Loucy (cell line): ENCODE results near the gene NDUFB10.
"Not testable (repeated sequence)": the region's sequence is repeated elsewhere in the genome, so short reads cannot be mapped to it uniquely, and the experiment has no call there.

ENCODE experiments used
- H2AFZ ChIP-seq: fragments of 200-600 bp; sonication (generic); 2 replicates; pipeline ENCODE4 v1.6.0; 2016; ENCODE audit warnings: antibody characterized with exemption, mild to moderate bottlenecking, low read length, moderate library complexity
- H3F3A ChIP-seq: fragments of 200-600 bp; 2 replicates; pipeline ENCODE4 v1.6.0; 2016; ENCODE audit warnings: antibody characterized with exemption, low read depth, mild to moderate bottlenecking
- H3K27me3 ChIP-seq: fragments of 200-600 bp; sonication (generic); 2 replicates; pipeline ENCODE4 v1.6.1; 2014; ENCODE audit warnings: low read length, mild to moderate bottlenecking; ENCODE audit not compliant: insufficient read depth, poor library complexity, severe bottlenecking
- H3K36me3 ChIP-seq: fragments of 200-600 bp; sonication (generic); 2 replicates; pipeline ENCODE4 v1.6.1; 2016; ENCODE audit warnings: low read length; ENCODE audit not compliant: insufficient read depth
- H3K4me1 ChIP-seq: fragments of 200-600 bp; sonication (generic); 2 replicates; pipeline ENCODE4 v1.5.1; 2014; ENCODE audit warnings: low read length, mild to moderate bottlenecking; ENCODE audit not compliant: insufficient read depth, poor library complexity, severe bottlenecking
- H3K4me2 ChIP-seq: fragments of 200-600 bp; sonication (generic); 2 replicates; pipeline ENCODE4 v1.6.0; 2014; ENCODE audit warnings: antibody characterized with exemption, low read length, low read depth, mild to moderate bottlenecking; ENCODE audit not compliant: poor library complexity, severe bottlenecking
- H3K4me3 ChIP-seq: fragments of 200-600 bp; sonication (generic); 2 replicates; pipeline ENCODE4 v1.5.1; 2014; ENCODE audit warnings: low read length, mild to moderate bottlenecking, mixed read lengths; ENCODE audit not compliant: poor library complexity, severe bottlenecking
- H3K79me2 ChIP-seq: fragments of 200-600 bp; sonication (generic); 2 replicates; pipeline ENCODE4 v1.6.1; 2014; ENCODE audit warnings: low read length; ENCODE audit not compliant: insufficient read depth
- H3K9ac ChIP-seq: fragments of 200-600 bp; sonication (generic); 2 replicates; pipeline ENCODE4 v1.6.0; 2014; ENCODE audit warnings: mild to moderate bottlenecking, low read depth, low read length, moderate library complexity; ENCODE audit not compliant: poor library complexity, severe bottlenecking
- H3K9me2 ChIP-seq: fragments of 200-600 bp; sonication (generic); replicated peaks from 2 replicates; pipeline ENCODE4 v1.6.1; 2016; ENCODE audit warnings: low read depth, low read length, mixed read lengths
- H3K9me3 ChIP-seq: fragments of 200-600 bp; sonication (generic); 2 replicates; pipeline ENCODE4 v1.6.1; 2014; ENCODE audit warnings: mild to moderate bottlenecking, antibody characterized with exemption, low read length, low read depth; ENCODE audit not compliant: insufficient read depth
- H4K20me1 ChIP-seq: fragments of 200-600 bp; sonication (generic); 2 replicates; pipeline ENCODE4 v1.6.0; 2014; ENCODE audit warnings: antibody characterized with exemption, low read length, mild to moderate bottlenecking; ENCODE audit not compliant: insufficient read depth, poor library complexity, severe bottlenecking
- CTCF ChIP-seq: fragments of 200-600 bp; sonication (generic); conservative IDR thresholded peaks from 2 replicates; pipeline ENCODE4 v1.5.1; 2014; ENCODE audit warnings: mild to moderate bottlenecking, antibody characterized with exemption, low read length
- EZH2phosphoT487 ChIP-seq: fragments of 200-600 bp; IDR thresholded peaks from 2 replicates; pipeline ENCODE4 v1.6.1; 2018; ENCODE audit warnings: antibody characterized with exemption, mild to moderate bottlenecking, moderate library complexity, borderline replicate concordance

NDUFB10 gene

DNA sequence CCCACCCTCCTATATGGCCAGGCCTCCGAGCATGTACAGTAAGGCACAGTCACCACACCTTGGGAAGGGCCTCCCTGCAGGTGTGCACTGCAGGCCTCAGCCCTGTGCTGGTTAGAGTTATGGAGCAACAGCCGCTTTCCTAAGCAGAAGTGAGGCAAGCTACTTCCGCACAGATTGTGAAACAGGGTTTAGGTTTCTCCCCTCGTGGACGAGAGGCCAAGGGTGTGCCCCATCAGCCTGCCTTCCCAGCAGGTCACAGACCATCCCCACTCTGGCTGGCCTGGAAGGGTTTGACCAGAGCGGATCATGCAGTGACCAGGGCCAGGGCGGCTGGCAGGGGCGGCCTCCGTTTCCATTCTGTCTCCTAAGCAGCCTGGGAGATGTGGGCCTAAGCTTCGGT lies 21.0 kb upstream of the NDUFB10 start:
- no peak overlapping the region for H3K4me2 ChIP-seq
- no peak overlapping the region for H2AFZ ChIP-seq
- H3K9me2 ChIP-seq, result no peaks in the 10 kb centered on the region
- H3K27me3 ChIP-seq, result no peaks in the 10 kb centered on the region
- H3K4me1 ChIP-seq, result peaks cover under 1% of the 10 kb centered on the region
- H3K9me3 ChIP-seq, result no peaks in the 10 kb centered on the region
- peaks cover 11% of the 10 kb centered on the region; the same call in 1 of the 2 replicates for H3K79me2 ChIP-seq
- no peaks in the 10 kb centered on the region for H4K20me1 ChIP-seq
- H3K36me3 ChIP-seq, result no peaks in the 10 kb centered on the region
- H3F3A ChIP-seq, result no peaks in the 10 kb centered on the region
- TF ChIP-seq CTCF, result no peak
- no peak for TF ChIP-seq EZH2phosphoT487
- no peak overlapping the region for H3K4me3 ChIP-seq
- no peak overlapping the region for H3K9ac ChIP-seq

GRCh38 chr16:1938910-1939309 lies 20.4 kb upstream of the NDUFB10 start:
- Histone ChIP-seq H3F3A (no peaks in the 10 kb centered on the region), H3K4me1 (peaks cover 5% of the 10 kb centered on the region), H3K4me2 (no peak overlapping the region), H3K27me3 (no peaks in the 10 kb centered on the region), H3K9me3 (no peaks in the 10 kb centered on the region), H4K20me1 (no peaks in the 10 kb centered on the region), H3K79me2 (peaks cover 11% of the 10 kb centered on the region; the same call in 1 of the 2 replicates), H3K36me3 (no peaks in the 10 kb centered on the region), H3K4me3 (no peak overlapping the region), H2AFZ (no peak overlapping the region), H3K9ac (no peak overlapping the region), H3K9me2 (no peaks in the 10 kb centered on the region)
- no peak for TF ChIP-seq CTCF

GRCh38 chr16:1939833-1940232 lies 19.5 kb upstream of the NDUFB10 start:
- peaks cover 11% of the 10 kb centered on the region; the same call in 1 of the 2 replicates for H3K79me2 ChIP-seq
- not testable (repeated sequence) for H3K4me2 ChIP-seq, H4K20me1 ChIP-seq, H3K9ac ChIP-seq, H3K9me3 ChIP-seq, H3K4me1 ChIP-seq, H3K36me3 ChIP-seq, H3F3A ChIP-seq, H3K27me3 ChIP-seq, H3K4me3 ChIP-seq, H3K9me2 ChIP-seq, H2AFZ ChIP-seq

DNA sequence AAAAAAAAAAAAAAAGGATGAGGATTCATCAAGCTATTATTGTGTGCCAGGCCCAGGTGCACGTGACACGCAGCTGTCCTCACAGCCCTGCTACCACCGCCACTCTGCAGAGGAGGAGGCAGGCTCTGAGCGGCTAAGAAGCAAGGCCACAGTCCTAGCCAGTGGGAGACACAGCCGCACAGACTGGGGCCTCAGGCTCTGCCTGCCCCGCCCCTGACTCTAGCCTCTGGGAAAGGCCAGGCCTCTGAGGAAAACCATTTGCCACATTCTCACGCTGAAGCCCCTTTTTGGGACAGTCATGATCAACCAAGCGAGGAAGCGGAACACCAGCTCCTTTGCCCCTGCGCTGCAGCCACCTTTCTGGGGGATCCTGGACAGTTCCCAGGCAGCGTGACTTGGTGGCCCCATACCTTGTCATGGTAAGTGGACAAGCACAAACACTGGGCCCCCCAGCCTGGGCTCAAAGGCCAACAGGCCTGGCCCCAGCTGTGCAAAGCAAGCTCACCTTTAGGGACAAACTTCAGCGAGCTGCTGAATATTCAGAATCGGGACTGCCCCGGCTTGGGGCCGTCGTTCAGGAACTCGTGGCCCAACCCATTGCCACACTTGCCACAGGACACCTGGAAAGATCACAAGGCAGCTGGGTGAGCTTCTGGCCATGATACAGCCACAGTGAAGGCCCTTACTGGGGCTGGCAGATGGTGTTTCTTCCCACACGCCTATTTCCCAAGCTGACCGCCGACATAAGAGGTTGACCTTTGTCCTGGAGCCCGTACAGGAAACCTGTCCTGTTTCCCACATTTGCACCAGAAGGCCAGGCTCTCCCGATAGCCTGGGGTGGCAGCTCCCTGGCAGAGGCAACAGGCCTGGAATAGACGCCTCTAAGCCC lies 18.8 kb upstream of the NDUFB10 start:
- Histone ChIP-seq H3K4me3 (no peak overlapping the region), H3K9ac (no peak overlapping the region), H3K27me3 (no peaks in the 10 kb centered on the region), H3K9me3 (no peaks in the 10 kb centered on the region), H3K9me2 (no peaks in the 10 kb centered on the region), H3K79me2 (peaks cover 11% of the 10 kb centered on the region; the same call in 1 of the 2 replicates), H2AFZ (no peak overlapping the region), H4K20me1 (no peaks in the 10 kb centered on the region), H3K4me1 (peaks cover 5% of the 10 kb centered on the region), H3K4me2 (no peak overlapping the region), H3K36me3 (no peaks in the 10 kb centered on the region), H3F3A (no peaks in the 10 kb centered on the region)
- TF ChIP-seq CTCF, result no peak
- TF ChIP-seq EZH2phosphoT487, result no peak
